GM04504 (cell line): ENCODE data around the gene POM121C.
"Not testable (repeated sequence)": the region's sequence is repeated elsewhere in the genome, so short reads cannot be mapped to it uniquely, and the experiment has no call there.

Experiments used
- DNase-seq: peaks from one replicate; pipeline ENCODE4 v3.0.0-alpha.2; 2012; ENCODE audit warnings: low read depth

The POM121C gene

DNA sequence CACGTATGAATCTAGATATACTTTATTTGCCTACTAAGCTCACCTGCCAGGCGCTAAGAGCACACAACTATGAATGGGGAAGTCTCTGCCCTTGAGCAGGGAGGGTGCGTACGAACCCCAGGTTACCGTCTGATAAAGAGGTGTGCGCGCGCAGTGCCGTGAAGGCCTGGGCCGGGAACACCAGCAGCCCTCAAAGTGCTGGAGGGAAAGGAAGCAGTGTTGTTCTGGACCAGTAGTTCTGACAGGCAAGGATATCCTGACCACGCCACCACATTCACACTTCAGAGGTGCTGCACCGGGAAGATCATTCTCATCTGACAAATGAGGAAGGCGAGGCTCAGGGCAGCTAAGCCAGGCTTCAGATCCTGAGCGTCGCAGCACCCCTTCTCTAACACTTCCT is 62.6 kb downstream of the POM121C start:
- DNase-seq: not testable (repeated sequence)

DNA sequence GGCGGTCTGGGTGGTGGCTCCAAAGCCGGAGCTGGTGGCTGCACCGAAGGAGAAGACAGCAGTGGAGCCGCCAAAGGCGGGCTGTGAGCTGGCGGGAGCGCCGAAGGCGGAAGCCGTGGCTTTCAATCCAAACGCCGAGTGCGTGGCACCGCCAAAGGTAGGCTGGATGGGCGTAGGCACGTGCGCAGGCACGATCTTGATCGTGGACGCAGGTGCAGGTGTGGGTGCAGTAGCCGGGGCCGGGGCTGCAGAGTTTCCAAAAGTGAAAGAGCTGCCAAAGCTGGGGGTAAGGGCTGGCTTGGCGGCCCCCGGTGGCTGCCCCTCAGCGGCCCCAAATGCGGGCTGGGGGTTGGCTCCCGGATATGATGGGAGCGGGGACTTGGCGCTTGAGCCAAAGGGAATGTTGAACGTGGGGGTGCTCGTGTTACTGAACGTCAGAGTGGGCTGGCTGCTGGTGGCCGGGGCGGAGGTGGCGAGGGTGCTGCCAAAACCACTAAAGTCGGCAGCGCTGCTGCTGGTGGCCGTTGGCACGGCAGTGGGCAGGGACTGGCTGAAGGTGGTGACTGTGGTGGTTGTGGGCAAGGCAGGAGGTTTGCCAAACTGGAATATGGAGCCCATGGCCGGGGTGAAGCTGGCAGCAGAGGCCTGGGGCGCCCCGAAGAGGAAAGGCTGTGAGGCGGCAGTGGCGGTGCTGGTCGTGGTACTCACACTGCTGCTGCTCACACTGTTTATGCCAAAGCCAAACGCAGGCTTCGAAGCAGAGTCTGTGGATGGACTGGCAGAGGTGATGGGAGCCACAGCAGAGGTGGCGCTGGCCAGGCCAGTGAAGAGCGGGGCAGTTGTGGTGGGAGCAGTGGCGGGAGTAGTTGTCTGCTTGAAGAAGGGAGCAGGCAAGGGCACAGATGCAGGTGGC is 64.0 kb downstream of the POM121C start:
- DNase-seq: not testable (repeated sequence)

DNA sequence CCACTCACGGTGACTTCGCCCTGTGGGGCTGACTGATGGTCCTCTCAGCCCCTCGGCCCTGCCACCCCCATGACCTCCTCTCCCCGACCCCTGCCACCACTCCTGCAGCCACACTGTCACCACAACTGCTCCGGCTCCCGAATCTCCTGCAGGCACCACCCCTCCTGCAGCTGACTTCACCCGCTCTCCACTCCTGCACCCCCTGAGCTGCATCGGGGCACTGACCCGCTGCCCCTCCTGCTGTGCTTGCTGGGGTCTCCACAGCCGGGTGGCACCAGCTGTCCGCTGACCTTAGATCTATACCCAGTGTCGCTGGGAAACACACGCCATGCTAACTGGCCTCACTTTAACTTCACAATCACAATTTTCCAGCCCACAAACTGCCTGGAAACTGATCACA is 65.9 kb downstream of the POM121C start:
- DNase-seq: not testable (repeated sequence)

DNA sequence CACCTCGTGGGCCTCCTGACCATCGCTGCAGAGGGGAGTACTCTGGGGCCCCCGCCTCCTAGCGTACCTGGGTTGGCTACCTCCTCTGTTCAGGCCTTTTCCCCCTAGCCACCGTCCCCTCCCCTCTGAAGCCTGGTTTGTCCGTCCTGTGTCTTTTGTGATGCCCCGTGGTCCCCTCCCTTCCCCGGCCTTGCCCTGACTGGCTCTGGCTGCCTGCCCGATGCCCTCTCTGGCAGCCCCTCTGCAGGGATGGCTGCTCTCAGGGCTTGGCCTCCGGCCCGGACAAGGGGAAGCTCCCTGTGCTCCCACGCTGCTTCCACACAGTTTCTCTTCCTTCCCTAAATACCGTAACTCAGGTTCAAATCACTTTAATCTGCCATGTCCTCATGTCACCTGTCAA is 66.4 kb downstream of the POM121C start:
- not testable (repeated sequence) for DNase-seq

DNA sequence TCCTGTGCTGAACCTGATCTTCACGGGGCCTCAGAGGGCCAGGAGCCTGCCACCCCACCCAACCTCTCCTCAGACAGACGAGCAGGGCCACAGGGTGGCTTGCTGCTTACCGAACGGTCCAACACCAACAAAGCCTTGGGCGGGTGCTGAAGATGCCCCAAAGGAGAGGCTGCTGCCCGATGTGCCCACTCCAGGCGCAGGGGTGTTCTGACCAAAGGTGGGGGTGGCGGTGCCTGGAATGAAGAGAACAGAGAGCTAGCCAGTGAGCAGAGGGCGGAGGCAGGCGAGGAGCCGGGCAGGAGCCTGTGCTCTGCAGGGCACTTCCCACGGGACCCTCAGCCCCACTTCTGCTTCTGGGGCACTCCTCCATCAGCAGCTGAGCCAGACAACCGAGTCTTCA is 66.9 kb downstream of the POM121C start:
- DNase-seq: not testable (repeated sequence)

DNA sequence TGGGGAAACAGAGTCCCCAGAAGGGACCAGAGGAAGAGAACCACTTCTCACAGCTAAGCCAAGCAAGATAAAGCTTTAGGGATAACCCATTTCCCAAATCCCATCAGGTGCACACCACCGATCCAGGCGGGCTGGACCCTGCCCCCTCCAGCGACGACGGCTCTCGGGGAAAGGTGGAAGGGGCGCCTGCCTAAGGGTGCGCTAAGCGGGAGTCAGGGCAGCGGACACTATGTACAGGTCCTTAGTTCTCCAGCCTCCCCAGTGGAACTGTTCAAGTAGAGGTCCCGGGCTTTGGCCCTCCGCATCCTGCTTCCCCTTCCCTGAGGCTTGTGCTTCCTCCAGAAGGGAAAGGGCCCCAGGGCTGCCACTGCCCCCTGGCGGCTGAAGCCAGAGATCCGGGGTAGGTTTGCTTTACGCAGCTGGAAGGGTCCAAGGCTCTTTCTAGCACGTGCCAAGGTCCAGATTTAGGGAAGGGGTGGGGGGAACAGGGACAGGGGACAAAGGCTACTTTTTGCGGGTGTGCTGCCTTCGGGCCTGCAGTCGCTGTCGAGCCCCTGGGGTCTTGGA is 67.7 kb downstream of the POM121C start:
- not testable (repeated sequence) for DNase-seq

DNA sequence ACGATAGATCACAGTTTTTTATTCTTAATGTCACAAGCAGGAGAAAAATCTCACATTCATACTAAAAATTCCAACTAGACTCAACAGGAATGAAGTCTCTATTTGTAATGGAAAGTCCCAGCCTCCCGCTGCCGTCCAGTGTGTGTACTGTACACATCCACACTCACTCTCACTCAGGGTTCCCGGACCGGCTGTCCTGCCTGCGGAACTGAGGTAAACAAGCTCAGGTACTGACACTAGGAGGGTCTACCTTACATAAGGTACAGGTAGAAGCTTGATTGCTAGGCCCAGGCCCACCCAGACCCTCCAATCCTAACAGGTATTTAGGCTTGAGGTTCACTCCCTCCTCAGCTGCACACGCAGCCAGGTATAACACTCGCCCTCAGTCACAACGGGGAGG is 69.3 kb downstream of the POM121C start:
- DNase-seq: not testable (repeated sequence)

DNA sequence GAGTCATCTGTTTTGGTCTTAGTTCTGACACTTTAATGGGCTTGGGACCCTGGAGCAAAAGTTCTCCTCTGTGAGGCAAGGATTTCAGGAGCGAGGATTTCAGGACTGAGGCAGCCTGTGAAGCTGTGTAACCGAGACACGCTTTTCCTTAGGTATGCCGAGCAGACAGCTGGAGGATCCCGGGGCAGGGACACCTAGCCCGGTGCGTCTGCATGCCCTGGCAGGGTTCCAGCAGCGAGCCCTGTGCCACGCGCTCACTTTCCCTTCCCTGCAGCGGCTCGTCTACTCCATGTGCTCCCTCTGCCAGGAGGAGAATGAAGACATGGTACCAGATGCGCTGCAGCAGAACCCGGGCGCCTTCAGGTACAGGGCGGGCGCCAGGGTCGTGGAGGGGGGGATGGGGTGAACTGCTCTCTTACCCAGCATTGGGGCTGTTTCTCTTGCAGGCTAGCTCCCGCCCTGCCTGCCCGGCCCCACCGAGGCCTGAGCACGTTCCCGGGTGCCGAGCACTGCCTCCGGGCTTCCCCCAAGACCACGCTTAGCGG is 70.2 kb downstream of the POM121C start:
- DNase-seq: not testable (repeated sequence)

DNA sequence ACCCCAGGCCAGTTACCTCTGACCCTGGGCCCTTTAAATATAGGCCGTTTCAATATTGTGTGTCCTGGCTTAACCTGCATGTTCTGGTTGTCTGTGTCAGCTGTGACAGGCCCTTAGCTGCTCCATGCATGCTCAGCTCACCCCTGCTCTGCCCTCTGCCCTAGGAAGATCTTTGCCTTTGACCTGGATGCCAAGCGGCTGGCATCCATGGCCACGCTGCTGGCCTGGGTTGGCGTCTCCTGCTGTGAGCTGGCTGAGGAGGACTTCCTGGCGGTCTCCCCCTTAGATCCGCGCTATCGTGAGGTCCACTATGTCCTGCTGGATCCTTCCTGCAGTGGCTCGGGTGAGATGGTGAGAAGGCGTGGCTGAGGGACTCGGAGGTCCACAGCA is 70.7 kb downstream of the POM121C start:
- DNase-seq: not testable (repeated sequence)

DNA sequence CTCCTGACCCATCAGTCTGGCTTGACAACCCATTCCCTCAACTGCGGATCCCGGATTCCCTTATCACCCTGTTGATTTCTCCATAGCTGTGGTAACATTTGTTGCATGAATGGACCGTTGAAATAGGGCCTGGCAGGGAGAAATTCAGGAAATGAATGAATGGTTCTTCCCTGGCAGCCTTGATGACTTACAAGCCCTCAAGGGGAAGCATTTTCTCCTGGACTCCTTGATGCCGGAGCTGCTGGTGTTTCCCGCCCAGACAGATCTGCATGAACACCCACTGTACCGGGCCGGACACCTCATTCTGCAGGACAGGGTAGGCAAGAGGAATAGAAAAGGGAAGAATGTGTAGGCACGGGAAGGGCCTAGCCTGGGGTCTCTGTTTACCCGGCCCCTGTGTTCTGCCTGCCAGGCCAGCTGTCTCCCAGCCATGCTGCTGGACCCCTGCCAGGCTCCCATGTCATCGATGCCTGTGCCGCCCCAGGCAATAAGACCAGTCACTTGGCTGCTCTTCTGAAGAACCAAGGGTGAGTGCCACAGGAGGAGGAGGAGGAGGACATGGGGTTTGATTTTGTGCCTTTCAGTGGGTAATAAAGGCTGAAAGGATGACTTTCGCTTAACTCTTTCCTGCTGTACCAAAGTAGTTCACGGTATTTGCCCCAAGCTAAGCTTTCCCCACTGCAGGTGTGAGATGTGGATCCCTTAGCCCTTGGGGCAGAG is 71.2 kb downstream of the POM121C start:
- not testable (repeated sequence) for DNase-seq

DNA sequence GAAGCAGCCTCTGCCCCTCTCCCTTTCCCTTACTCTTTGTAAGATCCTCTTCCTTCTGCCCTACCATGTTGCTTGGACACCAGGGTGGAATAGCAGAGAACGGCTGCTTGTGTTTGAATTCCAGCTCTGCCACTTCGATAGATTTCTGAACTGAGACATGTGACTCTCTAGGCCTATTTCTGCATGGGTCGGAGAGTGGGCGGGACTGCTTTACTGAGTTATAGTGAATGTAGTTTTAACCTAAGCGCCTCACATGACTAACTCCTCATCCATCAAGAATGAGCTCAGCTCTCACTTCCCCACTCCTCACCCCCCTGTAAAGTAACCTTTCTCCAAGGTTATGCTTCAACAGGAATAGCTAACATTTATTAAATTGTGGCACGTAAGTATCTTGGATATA is 71.9 kb downstream of the POM121C start:
- not testable (repeated sequence) for DNase-seq

DNA sequence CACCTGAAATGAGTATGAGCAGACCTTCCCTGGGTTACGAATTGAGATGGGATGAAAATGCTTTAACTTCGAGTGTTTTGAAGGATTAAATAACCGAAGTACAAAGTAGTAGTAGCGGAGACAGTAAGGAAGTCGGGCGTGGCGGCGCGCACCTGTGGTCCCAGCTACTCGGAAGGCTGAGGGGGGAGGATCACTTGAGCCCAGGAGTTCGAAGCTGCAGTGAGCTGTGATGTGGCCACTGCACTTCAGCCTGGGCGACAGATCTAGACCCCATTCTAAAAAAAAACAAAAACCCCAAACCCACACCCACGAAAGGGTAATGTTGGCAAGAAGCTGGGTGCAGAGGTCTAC is 75.3 kb downstream of the POM121C start:
- DNase-seq: not testable (repeated sequence)

DNA sequence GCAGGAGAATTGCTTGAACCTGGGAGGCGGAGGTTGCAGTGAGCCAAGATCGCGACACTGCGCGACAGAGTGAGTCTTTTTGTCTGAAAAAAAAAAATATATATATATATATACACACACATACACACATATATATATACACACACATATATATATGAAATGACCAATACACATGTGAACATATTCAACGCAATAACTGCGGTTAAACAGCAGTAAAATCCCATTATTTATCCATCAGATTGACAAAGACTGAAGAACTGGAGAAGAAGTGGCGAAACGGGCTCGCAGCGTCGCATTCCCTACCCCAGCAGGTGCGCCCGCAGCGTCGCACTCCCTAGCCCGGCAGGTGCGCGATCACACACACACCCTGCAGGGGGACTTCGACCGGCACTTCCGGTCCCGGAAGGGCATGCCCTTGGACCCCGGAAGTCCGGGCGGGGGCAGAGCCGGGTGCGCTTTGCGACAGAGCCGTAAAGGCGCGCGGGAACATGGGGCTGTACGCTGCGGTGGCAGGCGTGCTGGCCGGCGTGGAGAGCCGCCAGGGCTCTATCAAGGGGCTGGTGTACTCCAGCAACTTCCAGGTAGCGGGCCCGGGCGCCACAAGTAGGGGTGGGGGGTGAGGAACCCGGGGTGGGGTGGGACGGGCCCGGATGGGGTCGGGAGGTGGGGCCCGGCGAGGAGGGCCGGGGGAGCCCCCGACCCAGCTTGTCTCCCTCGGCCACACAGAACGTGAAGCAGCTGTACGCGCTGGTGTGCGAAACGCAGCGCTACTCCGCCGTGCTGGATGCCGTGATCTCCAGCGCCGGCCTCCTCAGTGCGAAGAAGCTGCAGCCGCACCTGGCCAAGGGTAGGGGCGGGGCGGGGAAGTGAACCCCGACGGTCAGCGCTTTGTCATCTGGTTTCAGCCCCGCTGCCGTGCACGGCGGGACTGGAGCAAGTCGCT is 75.9 kb downstream of the POM121C start:
- DNase-seq: not testable (repeated sequence)

DNA sequence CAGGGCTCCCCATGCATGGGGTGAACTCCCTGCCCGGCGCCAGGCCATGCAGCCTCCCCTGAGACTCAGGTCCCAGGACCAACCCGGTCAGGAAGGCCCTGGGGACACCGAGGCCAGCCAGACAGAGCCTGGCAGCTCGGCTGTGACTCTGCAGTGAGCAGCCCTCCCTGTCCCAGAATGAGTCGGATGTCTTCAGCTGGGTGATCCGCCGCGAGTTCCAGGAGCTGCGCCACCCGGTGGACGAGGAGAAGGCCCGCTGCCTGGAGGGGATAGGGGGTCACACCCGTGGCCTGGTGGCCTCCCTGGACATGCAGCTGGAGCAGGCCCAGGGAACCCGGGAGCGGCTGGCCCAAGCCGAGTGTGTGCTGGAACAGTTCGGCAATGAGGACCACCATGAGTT is 81.4 kb downstream of the POM121C start:
- DNase-seq: not testable (repeated sequence)

DNA sequence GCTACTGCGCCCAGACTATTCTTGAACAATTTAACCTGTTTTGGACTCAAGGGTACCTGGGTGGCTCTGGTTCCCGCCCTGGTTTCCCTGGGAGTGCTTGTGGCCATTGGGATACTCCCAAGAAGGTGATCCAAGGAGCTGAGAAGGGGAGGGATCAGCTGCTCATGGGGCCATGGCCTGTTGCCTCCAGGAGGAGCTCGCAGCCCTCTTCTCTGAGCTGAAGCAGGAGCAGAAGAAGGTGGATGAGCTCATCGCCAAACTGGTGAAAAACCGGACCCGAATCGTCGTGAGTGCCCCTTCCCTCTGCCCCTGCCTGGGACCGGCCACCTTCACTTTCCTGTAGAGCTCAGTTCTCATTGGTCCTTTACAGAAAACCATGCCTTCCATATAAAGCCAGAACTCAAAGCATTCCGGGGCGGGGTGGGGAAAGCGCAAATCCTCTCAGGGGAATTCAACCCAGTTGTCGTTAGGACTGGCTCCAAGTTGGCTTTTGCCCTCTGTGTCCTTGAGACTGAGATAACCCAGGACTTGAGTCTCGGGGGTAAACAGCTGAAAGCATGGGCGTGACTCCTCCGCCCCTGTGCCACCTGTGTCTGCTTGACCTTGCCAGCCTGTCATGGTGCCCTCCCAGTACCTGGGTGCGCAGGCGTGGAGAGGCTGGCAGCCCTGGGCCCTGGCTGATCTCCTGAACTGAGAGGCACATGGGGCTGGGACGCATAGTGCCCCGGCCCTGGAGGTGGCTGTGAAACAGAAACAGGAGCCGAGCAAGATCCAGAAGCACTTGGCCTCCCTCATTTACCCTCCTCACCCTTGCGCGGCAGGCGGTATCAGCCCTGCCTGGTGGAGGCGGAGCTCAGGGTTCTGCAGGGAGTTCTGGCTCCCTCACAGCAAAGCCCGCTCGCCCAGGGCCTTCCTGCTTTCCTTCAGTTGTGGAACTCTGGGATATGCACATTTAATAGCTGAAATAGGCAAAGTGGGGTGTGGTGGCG is 82.3 kb downstream of the POM121C start:
- not testable (repeated sequence) for DNase-seq

DNA sequence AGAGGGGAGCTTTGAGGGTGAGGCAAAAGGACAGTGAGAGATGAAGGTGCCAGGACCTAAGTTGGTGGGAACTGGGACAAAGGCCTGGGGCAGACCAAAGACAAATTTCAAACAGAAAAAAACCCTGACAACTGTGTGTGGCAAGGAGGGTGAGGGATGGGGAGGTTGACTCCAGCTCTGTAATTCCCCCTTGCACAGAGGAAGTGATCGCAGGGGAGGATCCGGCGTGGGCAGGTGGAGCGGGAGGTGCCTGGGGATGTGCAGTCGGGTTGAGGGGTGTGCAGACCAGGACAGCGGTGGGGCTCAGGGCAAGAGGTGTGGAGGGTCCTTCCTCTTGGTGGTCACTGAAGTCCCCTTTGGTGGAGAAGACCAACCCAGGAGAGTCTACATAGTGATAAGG is 85.5 kb downstream of the POM121C start:
- not testable (repeated sequence) for DNase-seq

DNA sequence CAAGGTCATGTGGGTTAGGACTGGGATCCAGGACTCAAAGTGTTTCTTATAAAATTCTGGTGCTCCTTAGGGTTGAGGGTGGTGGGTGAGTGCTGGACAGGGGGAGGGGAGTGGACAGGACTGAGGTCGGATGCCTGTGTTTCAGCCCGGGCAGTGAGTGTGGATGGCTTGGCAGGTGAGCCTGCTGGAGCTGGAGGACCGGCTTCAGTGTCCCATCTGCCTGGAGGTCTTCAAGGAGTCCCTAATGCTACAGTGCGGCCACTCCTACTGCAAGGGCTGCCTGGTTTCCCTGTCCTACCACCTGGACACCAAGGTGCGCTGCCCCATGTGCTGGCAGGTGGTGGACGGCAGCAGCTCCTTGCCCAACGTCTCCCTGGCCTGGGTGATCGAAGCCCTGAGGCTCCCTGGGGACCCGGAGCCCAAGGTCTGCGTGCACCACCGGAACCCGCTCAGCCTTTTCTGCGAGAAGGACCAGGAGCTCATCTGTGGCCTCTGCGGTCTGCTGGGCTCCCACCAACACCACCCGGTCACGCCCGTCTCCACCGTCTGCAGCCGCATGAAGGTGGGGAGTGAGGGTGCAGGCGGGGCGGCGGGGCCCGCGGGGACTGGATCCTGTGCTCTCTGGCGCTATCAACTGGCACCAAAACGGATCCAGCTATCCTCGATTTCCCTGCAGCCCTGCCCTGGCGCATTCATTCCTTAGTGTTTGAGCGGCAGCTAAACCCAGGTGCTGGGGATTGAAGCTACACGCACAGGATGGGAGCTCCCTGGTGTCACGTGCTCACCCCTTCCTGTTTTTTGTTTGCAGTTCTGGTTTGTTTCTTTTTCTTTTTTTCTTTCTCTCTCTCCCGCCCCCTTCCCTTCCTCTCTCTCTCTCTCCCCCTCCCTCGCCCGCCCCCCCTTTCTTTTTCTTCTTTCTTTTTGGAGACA is 87.1 kb downstream of the POM121C start:
- DNase-seq: not testable (repeated sequence)

DNA sequence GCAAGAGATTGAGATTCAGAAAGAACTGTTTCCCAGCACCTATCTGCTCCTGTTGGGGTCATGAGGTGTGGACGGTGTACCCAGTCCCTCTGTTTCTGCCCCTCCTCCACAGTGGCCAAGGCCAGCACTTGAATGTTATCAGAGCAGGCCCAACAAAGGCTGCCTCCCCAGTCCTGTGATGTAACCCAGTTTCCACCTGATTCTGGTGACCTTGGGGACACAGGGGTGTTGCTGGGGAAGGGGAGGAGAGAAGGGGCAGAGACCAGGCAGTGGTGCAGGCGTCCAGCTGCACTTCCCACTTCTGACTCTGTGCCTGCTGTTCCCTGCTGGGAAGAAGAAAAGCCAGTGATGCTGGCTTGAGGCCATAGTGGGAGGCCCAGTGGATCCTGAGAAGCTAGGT is 88.2 kb downstream of the POM121C start:
- not testable (repeated sequence) for DNase-seq

DNA sequence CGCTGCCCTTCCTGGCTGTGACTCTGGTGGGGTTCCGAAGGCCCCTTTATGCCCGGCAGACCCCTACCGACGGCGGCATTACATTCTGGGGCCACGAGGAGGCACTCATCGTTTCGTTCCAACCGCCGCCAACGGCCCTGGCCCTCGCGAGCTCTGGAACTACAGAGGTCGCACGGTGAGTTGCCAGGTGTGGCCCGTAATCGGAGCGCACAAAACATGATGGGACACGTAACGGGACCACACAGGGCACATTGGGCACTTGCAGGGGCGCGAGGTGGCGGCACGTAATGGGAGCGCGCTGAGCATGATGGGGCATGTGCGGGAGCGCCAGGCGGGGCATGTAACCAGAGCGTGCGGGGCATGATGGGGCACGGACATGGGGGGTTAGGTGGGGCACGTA is 90.8 kb downstream of the POM121C start, which contains the start of gene TRIM73:
Gene TRIM73, plus strand, starts transcription at position 301 of the 400 bp plus-strand sequence. CDS start 3,305 bp downstream, outside the sequence.
- not testable (repeated sequence) for DNase-seq
